Neuron (in vitro differentiated cells): Measurements from ENCODE around the gene SNX6.
"Not testable (repeated sequence)": the region's sequence is repeated elsewhere in the genome, so short reads cannot be mapped to it uniquely, and the experiment has no call there.

Experiments used
- H2AFZ ChIP-seq: one replicate; pipeline ENCODE4 v1.6.1; 2013; ENCODE audit warnings: low read depth, mild to moderate bottlenecking, inconsistent platforms, low read length, moderate library complexity
- H3K27me3 ChIP-seq: one replicate; pipeline ENCODE4 v1.6.1; 2013; ENCODE audit warnings: low read length; ENCODE audit not compliant: insufficient read depth
- H3K36me3 ChIP-seq: one replicate; pipeline ENCODE4 v1.6.1; 2013; ENCODE audit warnings: low read length; ENCODE audit not compliant: insufficient read depth
- H3K4me1 ChIP-seq: one replicate; pipeline ENCODE4 v1.6.1; 2013; ENCODE audit warnings: low read length; ENCODE audit not compliant: insufficient read depth
- H3K4me3 ChIP-seq: 2 replicates; pipeline ENCODE4 v1.5.1; 2013; ENCODE audit warnings: mild to moderate bottlenecking, low read length, moderate library complexity
- H3K9me3 ChIP-seq: one replicate; pipeline ENCODE4 v1.6.1; 2013; ENCODE audit warnings: low read length

SNX6 gene

DNA sequence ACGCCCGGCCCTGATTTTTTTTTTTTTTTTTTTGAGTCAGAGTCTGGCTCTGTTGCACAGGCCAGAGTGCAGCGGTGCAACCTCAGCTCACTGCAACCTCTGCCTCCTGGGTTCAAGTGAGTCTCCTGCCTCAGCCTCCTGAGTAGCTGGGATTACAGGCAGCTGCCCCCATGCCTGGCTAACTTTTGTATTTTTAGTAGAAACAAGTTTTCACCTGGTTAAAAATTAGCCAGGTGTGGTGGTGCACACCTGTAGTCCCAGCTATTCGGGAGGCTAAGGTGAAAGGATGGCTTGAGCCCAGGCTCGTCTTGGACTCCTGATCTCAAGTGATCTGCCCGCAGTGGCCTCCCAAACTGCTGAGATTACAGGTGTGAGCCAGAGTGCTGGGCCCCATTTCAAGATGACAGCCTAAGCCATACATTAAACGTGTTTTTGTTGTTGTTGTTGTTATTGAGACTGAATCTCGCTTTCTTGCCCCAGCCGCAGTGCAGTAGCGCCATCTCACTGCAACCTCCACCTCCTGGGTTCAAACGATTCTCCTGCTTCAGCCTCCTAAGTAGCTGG lies 47.7 kb downstream of the SNX6 start:
- H3K27me3 ChIP-seq, result no peaks in the 10 kb centered on the region
- H3K4me1 ChIP-seq, result no peaks in the 10 kb centered on the region
- H3K36me3 ChIP-seq, result peaks cover 70% of the 10 kb centered on the region
- H2AFZ ChIP-seq, result no peak overlapping the region
- no peak overlapping the region for H3K4me3 ChIP-seq
- H3K9me3 ChIP-seq, result no peaks in the 10 kb centered on the region

DNA sequence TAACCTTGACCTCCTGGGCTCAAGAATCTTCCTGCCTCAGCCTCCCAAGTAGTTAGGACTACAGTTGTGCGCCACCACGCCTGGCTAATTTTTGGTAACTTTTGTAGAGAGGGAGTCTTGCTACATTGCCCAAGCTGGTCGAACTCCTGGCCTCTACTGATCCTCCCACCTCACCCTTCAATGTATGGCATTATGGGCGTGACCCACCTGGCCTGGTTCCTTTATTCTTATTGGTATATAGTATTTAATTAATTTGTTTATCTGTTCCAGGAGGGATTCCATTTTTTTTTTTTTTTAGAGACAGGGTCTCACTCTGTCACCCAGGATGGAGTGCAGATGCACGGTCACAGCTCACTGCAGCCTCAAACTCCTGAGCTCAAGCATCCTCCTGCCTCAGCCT lies 49.6 kb downstream of the SNX6 start:
- H3K27me3 ChIP-seq, result no peaks in the 10 kb centered on the region
- H2AFZ ChIP-seq, result no peak overlapping the region
- H3K36me3 ChIP-seq, result peaks cover 62% of the 10 kb centered on the region
- H3K9me3 ChIP-seq, result no peaks in the 10 kb centered on the region
- no peaks in the 10 kb centered on the region for H3K4me1 ChIP-seq
- no peak overlapping the region for H3K4me3 ChIP-seq

DNA sequence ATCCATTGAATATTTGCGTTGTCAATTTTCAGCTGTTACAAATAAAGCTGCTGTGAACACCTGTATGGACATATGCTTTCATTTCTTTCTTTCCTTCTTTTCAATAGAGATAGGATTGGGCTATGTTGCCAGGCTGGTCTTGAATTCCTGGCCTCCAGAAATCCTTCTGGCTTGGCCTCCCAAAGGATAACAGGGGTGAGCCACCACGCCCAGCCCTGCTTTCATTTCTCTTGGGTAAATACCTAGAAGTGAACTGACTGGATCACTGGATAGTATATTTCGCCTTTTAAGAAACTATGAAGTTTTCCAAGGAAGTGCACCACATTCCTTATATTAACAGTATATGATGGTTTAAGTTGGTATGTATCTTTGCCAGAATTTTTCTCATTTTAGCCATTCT lies 58.2 kb downstream of the SNX6 start:
- peaks cover 46% of the 10 kb centered on the region for H3K36me3 ChIP-seq
- no peak overlapping the region for H2AFZ ChIP-seq

DNA sequence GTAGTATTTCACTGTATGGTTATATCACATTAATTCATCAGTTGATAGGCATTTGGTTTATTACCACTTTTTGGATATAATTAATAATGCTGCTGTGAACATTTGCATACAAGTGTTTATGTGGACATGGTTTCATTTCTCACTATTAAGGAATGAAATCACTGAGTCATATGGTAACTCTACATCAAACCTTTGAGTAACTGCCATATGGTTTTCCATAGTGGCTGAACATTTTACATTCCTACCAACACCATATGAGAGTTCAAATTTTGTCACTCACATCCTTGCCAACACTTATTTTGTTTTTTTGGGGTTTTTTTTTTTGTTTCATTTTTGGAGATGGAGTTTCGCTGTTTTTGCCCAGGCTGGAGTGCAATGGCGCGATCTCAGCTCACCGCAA lies 60.2 kb downstream of the SNX6 start:
- no peaks in the 10 kb centered on the region for H3K9me3 ChIP-seq
- H3K4me3 ChIP-seq, result no peak overlapping the region
- H3K36me3 ChIP-seq, result peaks cover 56% of the 10 kb centered on the region
- H3K4me1 ChIP-seq, result no peaks in the 10 kb centered on the region
- no peak overlapping the region for H2AFZ ChIP-seq
- no peaks in the 10 kb centered on the region for H3K27me3 ChIP-seq

More for the DNA sequence above, 58.2 kb downstream of the SNX6 start:
- Histone ChIP-seq H3K27me3 (no peaks in the 10 kb centered on the region), H3K9me3 (no peaks in the 10 kb centered on the region), H3K4me1 (no peaks in the 10 kb centered on the region), H3K4me3 (no peak overlapping the region)

DNA sequence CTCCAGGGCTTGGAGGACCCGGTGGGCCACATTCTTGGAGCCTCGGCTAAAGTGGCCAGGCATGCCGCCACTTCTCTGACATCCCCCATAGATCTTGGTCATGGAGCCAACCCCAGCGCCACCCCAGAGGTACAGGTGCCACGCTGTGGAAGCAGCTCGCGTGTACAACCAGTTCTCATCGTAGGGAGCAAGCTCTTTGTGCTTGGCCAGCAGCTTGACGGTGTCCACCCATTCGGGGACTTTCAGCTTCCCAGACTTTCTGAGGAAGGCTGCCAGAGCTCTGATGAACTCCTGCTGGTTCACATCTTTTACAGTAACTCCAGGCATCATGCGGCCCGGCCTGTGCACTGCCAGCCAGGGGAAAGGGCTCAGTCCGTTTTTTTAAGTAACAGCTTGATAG lies 61.1 kb downstream of the SNX6 start:
- no peaks in the 10 kb centered on the region for H3K9me3 ChIP-seq
- peaks cover 56% of the 10 kb centered on the region for H3K36me3 ChIP-seq
- no peak overlapping the region for H2AFZ ChIP-seq
- no peak overlapping the region for H3K4me3 ChIP-seq
- H3K4me1 ChIP-seq, result no peaks in the 10 kb centered on the region
- no peaks in the 10 kb centered on the region for H3K27me3 ChIP-seq

DNA sequence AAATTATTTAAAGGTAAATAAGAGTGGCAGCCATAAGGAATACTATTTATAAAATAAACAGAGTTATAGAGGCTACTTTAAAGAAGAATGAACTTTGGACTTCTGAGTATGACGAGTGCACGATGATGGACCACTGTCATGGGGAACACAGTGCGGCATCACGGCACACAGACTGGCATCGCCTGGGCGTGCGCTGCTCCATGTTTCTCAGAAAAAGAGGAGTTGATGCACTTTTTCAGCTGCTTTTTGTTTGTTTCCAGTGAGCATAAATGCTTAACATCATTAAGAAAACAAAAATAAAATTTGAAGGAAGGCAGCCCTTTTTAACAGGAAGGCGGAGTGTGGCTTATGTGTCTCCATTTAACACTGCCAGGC lies 67.2 kb downstream of the SNX6 start:
- no peaks in the 10 kb centered on the region for H3K4me1 ChIP-seq
- H2AFZ ChIP-seq, result no peak overlapping the region
- peaks cover 31% of the 10 kb centered on the region for H3K36me3 ChIP-seq
- H3K9me3 ChIP-seq, result no peaks in the 10 kb centered on the region
- H3K27me3 ChIP-seq, result no peaks in the 10 kb centered on the region
- no peak overlapping the region for H3K4me3 ChIP-seq

DNA sequence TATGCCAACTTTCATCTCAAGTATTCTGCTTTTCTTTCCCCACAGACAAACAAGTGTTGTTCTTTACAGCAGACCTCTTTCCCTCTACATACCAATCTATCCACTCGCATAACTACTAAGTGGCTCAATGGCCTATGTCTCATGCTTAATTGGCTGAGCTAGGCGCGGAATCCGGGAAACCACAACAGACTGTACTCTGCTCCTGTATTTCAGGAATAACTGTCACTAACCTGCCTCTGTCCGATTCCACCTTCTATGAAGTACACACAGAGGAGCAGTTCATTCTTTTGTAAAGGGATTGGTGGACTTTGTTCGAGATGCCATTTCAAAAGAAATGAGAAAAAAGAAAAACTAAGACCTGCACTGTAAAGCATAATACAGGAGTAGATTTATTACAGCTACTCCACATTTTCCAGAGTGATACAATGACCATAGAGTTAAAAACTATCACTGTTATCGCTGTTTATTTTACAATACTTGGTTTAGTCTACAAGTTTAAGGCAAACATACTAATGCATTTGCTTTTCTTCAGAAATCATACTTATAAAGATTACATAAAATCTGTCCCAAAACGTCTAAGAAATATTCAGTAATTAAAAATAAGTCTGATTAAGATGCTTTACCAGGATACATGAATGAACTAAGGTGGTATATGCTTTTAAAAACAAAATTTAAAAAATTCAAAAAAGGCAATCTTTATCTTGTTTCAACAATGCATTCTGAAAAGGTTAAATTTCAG lies 67.7 kb downstream of the SNX6 start:
- not testable (repeated sequence) for H3K4me3 ChIP-seq, H3K4me1 ChIP-seq, H2AFZ ChIP-seq, H3K9me3 ChIP-seq, H3K27me3 ChIP-seq
- H3K36me3 ChIP-seq, result peaks cover 26% of the 10 kb centered on the region

DNA sequence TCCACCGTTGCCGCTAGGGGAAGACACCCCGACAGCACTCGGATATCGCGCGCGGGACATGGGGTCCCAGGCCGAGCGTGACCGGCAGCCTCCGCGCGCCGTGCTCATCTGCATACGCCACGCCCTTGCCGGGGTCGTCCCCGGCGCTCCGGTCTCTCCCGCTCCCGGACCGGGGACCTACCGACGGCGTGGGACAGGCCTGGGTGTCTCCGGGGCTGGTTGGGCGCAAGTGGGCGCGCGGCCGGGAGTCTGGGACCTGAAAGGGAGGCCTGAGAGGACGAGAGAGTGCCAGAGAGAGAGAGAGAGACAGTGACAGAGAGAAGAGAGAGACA lies 73.5 kb downstream of the SNX6 start:
- H3K36me3 ChIP-seq, H3K4me3 ChIP-seq, H2AFZ ChIP-seq, H3K27me3 ChIP-seq, H3K9me3 ChIP-seq, H3K4me1 ChIP-seq: not testable (repeated sequence)

DNA sequence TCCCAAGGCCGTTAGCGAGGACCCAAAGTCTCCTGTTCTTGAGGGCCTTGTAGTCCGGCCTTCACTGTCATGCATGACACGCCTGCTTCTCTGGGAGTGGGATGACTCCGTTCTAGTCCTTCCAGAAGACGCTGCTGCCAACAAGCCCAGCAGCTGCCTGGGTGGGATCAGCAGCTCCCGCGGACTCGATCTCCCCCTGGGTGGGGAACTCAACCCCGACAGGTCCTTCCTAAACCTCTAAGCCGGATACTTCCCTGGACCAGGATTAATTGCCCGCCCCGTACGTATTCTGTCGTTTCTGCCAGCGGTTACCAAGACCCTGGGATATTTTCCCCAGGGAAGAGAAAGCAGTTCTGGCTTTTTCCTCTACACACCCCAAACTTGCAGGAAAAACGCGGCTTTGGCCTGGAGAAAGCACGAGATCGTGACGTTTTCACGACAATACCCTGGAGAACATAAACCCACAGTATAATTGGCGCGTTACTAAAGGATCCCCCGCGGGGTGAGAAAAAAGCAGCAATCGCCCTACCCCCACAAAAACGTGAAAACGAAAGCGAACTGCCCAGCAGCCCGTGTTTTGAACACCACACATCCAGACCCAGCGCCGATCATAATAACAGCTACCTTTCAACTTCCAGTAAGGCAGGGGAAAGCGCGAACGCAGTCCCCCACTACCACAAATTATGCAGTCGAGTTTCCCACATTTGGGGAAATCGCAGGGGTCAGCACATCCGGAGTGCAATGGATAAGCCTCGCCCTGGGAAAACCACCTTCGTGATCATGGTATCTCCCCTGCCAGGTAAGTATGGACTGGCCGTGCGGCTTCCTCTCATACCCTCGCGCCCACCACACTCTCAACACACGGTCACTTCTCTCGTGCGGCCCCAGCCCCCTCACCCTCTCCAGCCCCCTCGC lies 74.1 kb downstream of the SNX6 start:
- not testable (repeated sequence) for H3K4me3 ChIP-seq, H3K36me3 ChIP-seq, H2AFZ ChIP-seq, H3K9me3 ChIP-seq, H3K27me3 ChIP-seq, H3K4me1 ChIP-seq

DNA sequence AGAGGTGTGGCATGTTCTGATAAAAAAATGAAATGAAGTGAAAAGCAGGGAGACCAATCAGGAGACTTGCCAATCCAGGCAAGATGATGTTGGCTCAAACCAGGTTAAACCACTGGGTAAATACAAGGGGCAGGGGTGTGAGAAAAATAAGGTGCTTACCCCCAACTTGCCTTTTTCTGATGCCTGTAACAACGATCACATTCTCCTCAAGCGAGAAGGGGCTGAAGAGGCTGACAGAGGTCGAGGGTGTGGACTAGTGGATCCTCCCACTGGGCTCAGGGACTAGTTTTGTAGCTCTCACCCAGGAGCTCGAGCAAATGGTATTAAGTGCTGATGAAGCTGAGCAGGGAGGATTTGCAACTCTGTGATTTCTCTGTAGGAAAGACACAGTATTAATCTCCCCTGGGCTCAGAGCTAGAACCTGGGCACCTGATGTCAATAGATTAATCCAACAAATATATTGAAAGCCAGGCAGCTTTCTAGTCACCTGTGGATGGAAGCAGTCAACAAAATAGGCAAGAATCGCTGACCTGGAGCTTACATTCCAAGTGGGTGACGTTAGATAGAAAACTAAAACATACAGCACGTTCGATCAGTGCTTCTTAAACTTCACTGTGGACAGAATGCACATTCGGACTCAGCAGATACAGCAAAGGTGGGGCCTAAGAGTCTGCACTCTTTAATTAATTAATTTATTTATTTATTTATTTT lies 75.3 kb downstream of the SNX6 start:
- Histone ChIP-seq H3K27me3 (no peaks in the 10 kb centered on the region), H3K9me3 (no peaks in the 10 kb centered on the region), H3K36me3 (no peaks in the 10 kb centered on the region), H3K4me1 (peaks cover 5% of the 10 kb centered on the region), H3K4me3 (no peak overlapping the region), H2AFZ (no peak overlapping the region)

DNA sequence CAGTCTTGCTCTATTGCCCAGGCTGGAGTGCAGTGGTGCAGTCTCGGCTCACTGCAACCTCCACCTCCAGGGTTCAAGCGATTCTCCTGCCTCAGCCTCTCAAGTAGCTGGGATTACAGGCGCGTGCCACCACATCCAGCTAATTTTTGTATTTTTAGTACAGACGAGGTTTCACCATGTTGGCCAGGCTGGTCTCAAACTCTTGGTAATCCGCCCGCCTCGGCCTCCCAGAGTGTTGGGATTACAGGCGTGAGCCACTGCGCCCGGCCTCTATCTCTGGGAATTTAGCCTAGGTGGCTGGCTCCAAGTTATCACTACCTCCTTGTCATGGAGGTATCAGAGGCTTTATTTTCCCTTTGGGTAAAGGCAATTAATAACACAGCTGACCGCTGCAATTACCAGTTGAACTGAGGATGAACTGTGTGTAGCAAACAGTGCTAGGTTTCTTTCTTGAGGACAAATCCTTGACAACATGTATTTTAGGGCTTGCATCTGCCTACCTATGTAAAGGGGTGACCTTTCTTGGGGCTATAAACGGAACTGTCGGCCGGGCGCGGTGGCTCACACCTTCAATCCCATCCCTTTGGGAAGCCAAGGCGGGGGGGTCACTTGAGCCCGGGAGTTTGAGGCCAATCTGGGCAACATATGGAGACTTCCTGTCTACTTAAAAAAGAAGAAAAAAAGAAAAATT lies 80.5 kb downstream of the SNX6 start:
- not testable (repeated sequence) for H3K4me1 ChIP-seq, H3K9me3 ChIP-seq, H2AFZ ChIP-seq, H3K36me3 ChIP-seq, H3K27me3 ChIP-seq, H3K4me3 ChIP-seq

DNA sequence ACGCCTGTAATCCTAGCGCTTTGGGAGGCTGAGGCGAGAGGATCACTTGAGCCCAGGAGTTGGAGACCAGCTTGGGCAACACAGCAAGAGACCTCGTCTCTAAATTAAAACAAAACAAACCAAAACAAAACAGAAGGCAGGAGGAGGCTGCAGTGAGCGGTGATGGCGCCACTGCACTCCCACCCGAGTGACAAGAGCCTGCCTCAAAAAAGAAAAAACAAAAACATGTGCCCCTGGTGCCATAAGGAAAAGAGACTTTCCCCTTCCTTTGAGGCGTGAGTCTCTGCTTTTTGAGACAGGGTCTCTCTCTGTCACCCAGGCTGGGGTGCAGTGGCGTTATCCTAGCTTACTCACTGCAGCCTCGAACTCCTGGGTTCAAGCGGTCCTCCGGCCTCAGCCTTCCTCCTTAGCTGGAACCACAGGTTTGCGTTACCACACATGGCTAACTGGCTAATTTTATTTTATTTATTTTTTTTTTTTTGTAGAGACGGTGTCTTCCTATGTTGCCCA lies 81.4 kb downstream of the SNX6 start:
- H3K4me3 ChIP-seq, result no peak overlapping the region
- H3K27me3 ChIP-seq, result no peaks in the 10 kb centered on the region
- H3K9me3 ChIP-seq, result no peaks in the 10 kb centered on the region
- no peak overlapping the region for H2AFZ ChIP-seq
- H3K36me3 ChIP-seq, result no peaks in the 10 kb centered on the region
- H3K4me1 ChIP-seq, result no peaks in the 10 kb centered on the region
